Tibial nerve (tissue), 3 donors: ENCODE measurements around the gene UGT1A7.

ENCODE experiments used
- CTCF ChIP-seq, 5 experiments: fragments of 200-600 bp in 3 of 5; fragments of 450-650 bp in 2 of 5; sonication (generic) in 3 of 5; IDR thresholded peaks; one replicate each; pipeline ENCODE4 v1.5.1; 2016 to 2019; ENCODE audit warnings: antibody characterized with exemption in 5 of 5, mild to moderate bottlenecking in 3 of 5, moderate library complexity in 2 of 5
- POLR2A ChIP-seq, 2 donors: fragments of 450-650 bp; IDR thresholded peaks; one replicate each; pipeline ENCODE4 v1.6.1; 2017; ENCODE audit warnings: antibody characterized with exemption in 2 of 2, mild to moderate bottlenecking in 2 of 2, moderate library complexity in 2 of 2

GRCh38 chr2:233684640-233685039 is 2.9 kb downstream of the UGT1A7 start:
- TF ChIP-seq POLR2A (IDR thresholded peaks at IDR 0.05), result no peak
- no peak for TF ChIP-seq CTCF (IDR thresholded peaks at IDR 0.05)
